ENCODE measurements around the gene ILF3.

The ILF3 gene

DNA sequence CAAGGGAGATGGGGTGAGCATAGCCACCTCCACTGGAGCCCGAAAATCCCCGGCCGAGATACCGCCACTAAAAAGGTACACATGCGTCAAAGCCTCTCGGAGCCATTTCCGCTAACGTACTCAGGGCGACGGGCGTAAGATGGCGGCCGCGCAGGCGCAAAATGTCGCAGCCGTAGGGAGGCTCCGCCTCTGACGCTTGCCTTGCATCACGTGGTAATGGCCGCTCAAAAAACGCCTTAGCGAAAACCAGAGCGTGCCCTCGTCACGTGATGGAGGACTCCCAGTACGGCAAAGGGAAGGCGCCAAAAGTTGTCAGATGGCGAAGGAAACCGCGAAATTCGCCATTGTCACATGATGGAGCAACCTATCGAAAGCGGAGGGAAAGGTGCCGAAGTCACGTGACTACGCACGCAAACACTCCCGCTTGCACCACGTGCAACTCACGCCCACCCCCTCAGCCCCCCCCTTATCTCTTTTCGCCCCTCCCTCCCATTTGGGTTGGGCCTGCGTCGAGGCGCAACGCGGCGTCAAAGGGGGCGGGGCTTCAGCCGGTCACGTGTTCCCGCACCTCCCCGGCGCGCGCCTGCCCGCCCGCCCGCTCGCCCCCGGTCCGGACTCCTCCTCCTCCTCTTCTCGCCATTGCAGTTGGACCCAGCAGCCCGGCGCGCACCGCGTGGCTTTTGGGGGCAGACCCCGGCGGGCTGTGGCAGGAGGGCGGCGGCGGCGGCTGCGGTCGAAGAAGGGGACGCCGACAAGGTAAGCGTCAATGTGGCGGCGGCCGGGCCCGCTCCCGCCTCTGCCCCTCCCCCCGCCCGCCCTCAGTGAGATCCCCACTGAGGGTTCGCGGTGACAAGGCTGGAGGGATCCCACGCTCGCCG lies at the start of gene ILF3:
TSS of gene ILF3 (plus strand) at position 615 of the 878 bp plus-strand sequence. CDS start 16,260 bp downstream, outside the sequence.
- DNase-seq (ENCODE audit: low read depth in 2 of 2) = peak; percentile 98

DNA sequence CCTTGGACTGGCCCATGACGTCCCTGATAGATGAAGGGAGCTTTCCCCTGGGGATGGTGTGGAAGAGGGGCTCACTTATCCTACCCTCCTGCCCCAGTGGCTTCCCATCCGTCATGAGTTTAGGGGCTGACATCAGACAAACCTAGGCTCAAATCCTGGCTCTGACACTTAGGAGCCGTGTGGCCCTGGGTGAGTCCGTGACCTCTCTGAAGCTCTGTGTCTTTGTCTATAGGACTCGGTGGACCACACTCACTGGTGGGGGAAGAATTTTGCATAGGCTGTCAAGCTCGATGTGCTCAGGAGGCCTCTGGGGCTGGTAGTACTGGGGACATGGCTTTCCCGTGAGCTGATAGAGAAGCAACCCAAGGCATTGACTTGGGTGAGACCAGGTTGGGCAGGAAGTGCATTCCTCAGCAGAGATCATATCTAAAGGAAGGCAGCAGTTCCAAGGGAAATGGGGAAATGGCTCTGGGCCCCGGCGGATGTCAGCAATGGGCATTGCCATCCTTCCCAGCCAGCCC lies 49.6 kb upstream of the ILF3 start:
- no peak for DNase-seq (ENCODE audit: low read depth in 2 of 2)

DNA sequence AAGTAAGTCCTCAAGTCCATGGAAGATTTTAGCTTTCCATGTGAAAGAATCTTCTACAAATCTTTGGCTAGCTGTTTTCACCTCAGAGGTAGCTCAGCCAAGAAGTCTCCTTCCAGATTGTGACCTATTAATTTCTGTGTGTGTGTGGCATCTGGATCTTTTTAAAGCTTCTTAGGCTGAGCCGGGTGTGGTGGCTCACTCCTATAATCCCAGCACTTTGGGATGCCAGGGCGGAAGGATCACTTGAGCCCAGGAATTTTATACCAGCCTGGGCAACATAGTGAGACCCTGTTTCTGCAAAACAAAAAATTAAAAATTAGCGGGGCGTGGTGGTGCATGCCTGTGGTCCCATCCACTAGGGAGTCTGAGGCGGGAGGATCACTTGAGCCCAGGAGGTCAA lies 42.2 kb upstream of the ILF3 start:
- no peak for DNase-seq (ENCODE audit: low read depth in 2 of 2)

DNA sequence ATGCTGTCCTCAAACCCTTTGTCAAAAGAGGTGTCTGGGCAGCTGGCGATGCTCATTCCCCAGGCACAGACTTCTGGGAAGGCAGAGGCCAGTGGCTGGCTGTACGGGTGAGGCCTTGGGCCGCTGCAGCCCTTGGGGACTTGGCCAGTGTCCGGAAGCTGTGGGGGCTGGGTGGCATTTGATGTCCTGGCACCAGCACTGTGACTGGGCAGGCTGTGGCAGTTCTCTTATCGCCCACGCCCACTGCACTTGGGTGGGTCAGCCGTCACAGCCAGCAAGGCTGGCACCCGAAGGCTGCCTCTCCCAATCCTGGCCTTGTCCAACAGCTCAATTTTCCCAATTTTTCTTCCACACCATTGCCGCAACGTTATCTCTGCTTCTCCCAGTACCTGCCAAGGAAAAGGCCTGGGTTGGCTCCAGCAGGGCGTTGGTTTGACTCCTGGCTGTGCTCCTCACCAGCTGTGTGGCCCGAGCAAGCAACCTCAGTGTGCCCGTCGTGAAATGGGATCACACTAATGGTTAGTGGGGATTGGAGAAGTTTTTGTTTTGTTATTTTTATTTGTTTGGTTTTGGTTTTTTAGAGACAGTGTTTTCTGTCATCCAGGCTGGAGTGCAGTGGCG lies 41.5 kb upstream of the ILF3 start:
- DNase-seq (ENCODE audit: low read depth in 2 of 2) = no peak

DNA sequence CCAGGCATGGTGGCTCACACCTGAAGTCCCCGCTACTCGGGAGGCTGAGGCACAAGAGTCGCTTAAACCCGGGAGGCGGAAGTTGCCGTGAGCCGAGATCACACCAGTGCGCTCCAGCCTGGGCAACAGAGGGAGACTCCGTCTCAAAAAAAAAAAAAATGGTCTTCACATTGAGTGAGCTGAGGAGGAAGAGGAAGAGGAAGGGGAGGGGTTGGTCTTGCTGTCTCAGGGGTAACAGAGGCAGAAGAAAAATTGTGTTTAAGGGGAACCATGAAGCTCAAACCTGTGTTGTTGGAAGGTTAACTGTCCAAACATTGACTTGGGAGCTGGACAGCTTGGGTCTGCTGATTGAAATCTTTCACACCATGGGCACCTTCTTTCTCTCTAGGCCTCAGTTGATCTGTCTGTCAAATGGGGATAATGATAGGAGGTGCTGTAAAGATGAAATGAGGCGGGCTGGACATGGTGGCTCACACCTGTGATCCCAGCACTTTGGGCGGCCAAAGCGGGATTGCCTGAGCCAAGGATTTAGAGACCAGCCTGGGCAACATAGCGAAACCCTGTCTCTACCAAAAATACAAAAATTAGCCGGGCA lies 38.6 kb upstream of the ILF3 start:
- DNase-seq (ENCODE audit: low read depth in 2 of 2) = no peak

DNA sequence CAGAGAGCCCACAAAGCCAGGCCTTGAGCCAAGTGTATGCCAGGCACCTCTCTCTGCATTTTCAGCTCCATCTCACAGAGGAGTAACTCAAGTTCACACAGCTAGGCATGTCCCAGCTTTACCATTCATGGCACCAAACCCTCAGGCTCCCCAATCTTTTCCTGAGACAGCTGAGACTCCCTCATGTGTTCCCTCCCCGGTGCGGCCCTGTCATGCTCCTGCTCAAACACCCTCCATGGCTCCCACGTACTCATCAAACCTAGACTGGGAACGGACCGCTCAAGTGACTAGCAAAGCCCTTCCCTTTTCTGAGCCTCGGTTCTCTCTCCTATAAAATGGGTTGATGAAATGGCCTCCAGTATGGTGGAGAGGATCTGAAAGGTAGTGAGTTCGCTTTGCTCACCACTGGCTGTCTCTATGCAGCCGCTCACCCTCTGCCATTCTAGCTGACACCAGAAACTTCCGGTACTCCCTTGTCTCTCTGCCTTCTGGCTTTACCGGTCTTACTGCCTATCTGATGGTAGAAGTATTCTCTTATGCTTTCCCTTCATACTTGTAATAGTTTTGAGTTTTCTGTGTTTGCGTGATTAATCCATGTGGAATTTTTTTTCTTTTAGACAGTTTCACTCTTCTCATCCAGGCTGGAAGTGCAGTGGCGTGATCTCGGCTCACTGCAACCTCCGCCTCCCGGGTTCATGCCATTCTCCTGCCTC lies 36.6 kb upstream of the ILF3 start:
- no peak for DNase-seq (ENCODE audit: low read depth in 2 of 2)

DNA sequence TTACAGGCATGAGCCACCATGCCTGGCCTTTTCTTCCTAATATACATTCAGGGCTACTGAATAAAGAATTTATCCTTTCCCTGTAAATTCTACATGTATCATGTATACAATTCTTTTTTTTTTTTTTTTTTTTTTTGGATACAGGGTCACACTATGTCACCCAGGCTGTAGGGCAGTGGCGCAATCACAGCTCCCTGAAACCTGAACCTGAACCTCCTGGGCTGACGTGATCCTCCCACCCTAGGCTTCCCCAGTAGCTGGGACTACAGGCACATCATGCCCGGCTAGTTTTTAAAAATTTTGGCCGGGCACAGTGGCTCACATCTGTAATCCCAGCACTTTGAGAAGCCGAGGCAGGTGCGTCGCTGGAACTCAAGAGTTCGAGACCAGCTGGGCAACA lies 35.3 kb upstream of the ILF3 start:
- no peak for DNase-seq (ENCODE audit: low read depth in 2 of 2)

DNA sequence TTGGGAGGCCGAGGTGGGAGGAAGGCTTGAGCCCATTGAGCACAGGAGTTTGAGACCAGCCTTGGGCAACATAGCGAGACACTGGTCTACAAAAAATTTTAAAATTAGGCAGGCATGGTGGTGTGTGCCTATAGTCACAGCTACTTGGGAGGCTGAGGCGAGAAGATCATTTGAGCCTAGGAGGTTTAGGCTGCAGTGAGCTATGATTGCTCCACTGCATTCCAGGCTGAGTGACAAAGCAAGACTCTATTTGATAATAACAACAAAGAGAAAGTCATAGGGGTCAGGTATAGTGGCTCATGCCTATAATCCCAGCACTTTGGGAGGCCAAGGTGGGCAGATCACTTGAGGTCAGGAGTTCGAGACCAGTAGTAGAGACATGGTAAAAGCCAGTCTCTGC lies 33.4 kb upstream of the ILF3 start:
- DNase-seq (ENCODE audit: low read depth in 2 of 2) = no peak

DNA sequence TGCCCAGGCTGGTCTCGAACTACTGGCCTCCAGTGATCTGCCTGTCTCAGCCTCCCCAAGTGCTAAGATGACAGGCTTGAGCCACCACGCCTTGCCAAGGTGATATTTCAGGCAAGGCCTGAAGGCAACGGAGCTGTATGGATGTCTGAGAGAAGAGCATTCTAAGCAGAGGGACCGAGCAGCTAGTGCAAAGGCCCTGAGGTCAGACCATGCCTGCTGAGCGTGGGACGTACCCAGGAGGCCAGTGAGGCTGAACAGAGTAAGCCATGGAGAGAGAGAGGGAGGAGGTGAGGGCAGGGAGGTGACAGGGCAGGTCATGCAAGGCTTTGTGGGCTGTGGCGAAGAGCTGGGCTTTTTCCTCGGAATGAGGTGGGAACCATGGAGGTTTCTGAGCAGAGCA lies 32.2 kb upstream of the ILF3 start:
- DNase-seq (ENCODE audit: low read depth in 2 of 2) = no peak

DNA sequence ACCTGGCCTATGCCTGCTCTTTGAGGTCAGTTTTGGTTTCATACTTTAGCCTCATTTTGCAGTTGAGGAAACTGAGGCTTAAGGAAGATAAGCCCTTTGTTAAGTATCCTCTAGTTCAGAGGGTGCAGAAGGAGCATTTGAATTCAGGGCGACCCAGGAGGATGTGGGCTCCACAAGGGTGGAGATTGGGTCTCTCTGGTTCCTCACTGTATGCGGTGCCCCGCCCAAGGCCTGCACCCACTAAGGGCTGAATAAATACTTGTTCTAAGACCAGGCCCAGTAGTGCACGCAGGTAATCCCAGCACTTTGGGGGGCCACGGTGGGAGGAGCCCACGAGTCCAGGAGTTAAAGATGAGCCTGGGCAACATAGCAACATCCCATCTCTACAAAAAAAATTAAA lies 29.6 kb upstream of the ILF3 start:
- DNase-seq (ENCODE audit: low read depth in 2 of 2) = no peak

DNA sequence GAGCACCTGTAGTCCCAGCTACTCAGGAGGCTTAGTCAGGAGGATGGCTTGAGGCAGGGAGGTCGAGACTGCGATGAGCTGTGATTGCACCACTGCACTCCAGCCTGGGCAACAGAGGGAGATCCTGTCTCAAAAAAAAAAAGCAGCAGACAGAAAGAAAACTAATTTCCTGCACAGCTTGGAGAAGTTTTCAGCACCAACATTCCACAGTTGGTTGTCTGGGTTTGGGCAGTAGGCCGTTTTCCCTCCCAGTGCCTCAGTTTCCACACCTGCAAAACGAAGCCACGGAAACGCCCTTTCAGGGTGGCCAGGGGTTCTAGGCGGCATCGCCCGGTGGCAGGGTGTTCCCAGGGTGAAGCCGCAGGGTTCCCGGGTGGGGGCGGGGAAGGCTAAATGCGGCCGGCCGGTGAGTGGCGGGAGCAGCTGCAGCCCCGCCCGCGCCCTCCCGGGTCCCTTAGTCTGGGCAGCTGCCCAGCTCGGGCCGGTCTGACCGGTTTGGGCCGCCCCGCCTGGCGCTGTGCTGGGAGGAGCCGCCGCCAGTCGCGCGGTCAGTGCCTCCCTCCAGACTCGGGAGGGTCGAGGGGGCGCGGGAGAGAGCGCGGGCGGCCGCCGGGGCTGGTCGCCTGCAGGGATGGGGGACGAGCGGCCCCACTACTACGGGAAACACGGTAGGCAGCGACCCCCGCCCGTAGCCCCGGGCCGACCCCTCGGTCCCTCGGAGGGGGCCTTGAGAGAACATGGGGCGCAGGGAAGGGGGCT lies 29.0 kb upstream of the ILF3 start, which contains the start of gene SLC44A2:
TSS of gene SLC44A2 (plus strand) at position 551 of the 759 bp plus-strand sequence. CDS start at position 632, 81 bp downstream.
- no peak for DNase-seq (ENCODE audit: low read depth in 2 of 2)

DNA sequence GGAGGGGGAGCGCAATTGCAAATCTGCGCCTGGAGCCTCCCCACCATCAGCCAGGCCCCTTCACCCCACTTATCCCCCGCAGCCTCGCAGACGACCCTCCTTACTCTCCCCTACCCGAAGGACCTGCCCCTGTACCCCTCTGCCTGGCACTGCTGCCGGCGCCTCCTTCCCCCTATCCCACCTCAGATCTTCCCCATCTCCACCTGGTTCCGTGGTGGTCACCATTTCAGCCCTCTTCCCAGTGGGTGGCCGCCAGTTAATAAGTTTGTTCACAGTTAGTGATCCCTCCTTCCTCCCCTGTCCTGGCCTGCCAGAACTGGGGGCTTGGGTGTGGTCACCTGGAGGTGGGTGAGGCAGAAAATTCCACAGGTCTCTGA lies 28.4 kb upstream of the ILF3 start:
- no peak for DNase-seq (ENCODE audit: low read depth in 2 of 2)

DNA sequence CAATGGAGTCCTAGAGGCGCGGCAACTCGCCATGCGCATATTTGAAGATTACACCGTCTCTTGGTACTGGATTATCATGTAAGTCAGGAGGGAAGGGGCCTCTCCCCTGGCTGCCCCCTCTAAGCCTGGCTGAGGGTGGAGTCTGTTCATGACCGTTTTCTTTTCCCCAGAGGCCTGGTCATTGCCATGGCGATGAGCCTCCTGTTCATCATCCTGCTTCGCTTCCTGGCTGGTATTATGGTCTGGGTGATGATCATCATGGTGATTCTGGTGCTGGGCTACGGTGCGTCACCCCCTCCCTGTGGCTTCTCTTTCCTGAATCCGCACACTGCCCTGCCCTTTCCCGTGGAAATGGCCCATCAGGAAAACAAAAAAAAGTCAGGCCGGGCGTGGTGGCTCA lies 22.3 kb upstream of the ILF3 start:
- no peak for DNase-seq (ENCODE audit: low read depth in 2 of 2)

DNA sequence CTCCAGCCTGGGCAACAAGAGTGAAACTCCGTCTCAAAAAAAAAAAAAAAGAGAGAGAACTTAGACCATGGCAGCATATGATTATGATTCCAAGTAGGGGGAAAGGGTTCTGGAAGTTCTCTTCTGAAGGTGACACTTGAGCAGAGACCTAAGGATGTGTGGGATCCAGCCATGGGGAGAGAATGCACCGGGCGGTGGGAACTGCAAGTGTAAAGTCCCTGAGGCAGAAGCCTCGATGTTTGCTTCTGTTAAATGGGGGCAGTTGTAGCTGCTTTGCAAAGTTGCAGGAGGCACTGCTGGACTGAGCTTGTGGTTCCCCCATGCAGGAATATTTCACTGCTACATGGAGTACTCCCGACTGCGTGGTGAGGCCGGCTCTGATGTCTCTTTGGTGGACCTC lies 19.7 kb upstream of the ILF3 start:
- no peak for DNase-seq (ENCODE audit: low read depth in 2 of 2)

DNA sequence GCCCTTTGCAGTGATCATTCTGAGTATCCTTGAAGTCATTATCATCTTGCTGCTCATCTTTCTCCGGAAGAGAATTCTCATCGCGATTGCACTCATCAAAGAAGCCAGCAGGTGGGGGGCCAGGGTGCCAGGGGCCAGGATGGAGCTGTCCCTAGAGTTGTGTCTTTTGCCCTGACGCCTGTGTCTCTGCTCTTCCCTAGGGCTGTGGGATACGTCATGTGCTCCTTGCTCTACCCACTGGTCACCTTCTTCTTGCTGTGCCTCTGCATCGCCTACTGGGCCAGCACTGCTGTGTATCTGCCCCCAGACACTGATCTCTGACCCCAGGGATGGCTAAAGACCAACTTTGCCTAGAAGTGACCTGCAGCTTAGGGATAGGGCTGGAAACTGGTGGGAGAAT lies 19.2 kb upstream of the ILF3 start:
- DNase-seq (ENCODE audit: low read depth in 2 of 2) = no peak

DNA sequence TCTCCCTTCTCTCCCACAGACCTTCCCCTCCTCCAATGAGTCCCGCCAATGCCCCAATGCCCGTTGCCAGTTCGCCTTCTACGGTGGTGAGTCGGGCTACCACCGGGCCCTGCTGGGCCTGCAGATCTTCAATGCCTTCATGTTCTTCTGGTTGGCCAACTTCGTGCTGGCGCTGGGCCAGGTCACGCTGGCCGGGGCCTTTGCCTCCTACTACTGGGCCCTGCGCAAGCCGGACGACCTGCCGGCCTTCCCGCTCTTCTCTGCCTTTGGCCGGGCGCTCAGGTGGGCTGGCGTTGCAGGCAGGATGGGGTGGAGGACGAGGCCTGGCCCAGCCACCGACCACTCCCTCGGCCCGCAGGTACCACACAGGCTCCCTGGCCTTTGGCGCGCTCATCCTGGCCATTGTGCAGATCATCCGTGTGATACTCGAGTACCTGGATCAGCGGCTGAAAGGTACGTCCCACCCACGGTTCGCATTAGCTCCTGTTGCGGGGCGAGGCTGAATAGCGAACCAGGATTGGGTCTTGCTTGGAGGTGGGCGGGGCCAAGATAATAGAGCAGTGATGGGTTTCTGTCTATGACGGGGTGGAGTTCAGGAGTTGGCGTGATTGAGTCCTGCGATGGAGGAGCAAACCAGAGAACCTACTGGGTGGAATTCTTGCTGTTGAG lies 17.7 kb upstream of the ILF3 start:
- no peak for DNase-seq (ENCODE audit: low read depth in 2 of 2)

DNA sequence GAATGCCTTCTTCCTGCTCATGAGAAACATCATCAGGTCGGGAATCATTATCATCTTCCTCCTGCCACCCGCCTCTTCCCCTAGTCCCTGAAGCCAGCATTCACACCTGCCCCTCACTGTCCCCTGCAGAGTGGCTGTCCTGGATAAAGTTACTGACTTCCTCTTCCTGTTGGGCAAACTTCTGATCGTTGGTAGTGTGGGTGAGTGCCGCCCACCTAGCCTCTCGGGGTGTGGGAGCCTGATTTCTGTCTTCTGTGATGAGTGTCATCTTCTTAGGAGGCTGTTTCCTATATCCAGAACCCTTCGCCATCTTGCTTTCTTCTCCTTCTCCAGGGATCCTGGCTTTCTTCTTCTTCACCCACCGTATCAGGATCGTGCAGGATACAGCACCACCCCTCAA lies 16.3 kb upstream of the ILF3 start:
- DNase-seq (ENCODE audit: low read depth in 2 of 2) = no peak

DNA sequence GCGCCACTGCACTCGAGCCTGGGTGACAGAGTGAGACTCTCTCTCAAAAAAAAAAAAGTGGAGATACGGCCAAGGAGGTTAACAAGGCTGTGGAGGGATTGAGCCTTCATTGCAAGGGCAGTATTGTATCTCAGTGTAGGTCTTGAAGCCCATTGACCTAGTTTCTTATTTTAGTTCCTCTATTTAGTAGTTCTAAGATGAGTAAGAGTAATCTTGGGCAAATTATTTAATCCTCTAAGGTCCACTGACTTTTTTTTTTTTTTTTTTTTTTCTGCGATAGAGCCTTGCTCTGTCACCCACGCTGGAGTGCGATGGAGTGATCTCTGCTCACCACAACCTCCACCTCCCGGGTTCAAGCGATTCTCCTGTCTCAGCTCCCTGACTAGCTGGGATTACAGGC lies 14.3 kb upstream of the ILF3 start:
- no peak for DNase-seq (ENCODE audit: low read depth in 2 of 2)

DNA sequence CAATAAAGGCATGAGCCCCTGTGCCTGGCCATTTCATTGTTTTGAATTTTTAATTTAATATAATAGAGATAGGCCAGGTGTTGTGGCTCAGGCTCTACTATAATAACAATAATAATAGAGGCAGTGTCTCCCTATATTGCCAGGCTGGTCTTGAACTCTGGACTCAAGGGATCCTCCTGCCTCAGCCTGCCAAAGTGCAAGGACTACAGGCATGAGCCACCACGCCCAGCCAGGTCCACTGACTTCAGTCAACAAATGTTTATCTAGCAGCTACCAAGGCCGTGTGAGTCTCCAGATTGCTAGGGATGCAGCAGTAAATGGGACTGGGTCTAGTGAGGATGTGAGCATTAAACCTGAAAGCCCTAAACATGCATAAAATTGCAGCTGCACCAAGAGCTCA lies 13.8 kb upstream of the ILF3 start:
- DNase-seq (ENCODE audit: low read depth in 2 of 2) = no peak

DNA sequence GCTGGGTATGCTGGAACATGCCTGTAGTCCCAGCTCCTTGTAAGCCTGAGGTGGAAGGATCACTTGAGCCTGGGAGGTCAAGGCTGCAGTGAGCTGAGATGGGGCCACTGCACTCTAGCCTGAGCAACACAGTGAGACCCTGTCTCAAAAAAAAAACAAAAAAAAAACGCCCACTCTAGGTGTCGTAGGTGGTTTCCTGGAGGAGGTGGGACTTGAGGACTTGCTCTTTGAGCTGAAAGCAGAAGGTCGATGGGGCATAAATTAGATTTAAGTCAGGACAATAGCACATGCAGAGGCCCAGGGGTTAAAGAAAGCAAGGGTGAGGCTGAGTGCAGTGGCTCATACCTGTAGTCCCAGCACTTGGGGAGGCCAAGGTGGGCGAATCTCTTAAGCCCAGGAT lies 12.9 kb upstream of the ILF3 start:
- no peak for DNase-seq (ENCODE audit: low read depth in 2 of 2)
